ENCODE results near the gene PDE4D.

Gene PDE4D

DNA sequence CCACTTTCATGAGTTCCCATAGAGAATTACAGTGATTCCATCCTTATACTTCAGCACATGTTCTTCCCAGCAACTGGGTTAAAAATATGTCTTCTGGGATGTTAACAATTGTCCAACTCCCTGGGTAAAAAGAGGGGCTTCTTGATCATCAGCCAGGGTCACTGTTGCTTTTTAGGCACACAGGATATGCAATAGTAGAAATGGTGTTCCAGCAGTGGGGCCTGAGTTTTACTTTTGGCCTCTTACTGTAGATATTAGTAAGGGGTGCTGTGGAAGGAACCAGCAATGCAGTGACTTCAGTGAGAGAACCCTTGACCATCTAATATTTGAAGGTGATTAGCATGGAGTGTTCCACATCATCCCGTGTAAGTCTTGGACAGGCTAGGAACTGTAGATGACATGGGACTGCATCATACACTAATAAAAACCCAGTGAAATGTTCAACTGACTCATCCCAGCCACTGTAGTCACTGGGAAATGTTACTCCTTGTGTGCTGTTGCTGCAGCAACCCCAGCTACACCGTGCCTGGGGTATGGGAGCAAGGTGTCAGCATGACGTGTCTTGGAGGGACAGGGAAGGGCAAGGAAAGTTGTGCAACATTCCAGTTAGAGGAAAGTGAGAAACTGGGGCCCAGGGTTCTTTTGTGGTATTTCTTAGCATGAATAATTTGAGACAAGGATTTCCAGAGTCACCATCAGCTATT is 699.8 kb downstream of the PDE4D start:
- DNase-seq (ENCODE audit: low read depth in 2 of 2, low spot score in 1 of 2): no peak

- DNase-seq (ENCODE audit: low read depth in 2 of 2, low spot score in 1 of 2): no peak
These were observed 702.8 kb downstream of the PDE4D start for GRCh38 chr5:59190746-59191145.

DNA sequence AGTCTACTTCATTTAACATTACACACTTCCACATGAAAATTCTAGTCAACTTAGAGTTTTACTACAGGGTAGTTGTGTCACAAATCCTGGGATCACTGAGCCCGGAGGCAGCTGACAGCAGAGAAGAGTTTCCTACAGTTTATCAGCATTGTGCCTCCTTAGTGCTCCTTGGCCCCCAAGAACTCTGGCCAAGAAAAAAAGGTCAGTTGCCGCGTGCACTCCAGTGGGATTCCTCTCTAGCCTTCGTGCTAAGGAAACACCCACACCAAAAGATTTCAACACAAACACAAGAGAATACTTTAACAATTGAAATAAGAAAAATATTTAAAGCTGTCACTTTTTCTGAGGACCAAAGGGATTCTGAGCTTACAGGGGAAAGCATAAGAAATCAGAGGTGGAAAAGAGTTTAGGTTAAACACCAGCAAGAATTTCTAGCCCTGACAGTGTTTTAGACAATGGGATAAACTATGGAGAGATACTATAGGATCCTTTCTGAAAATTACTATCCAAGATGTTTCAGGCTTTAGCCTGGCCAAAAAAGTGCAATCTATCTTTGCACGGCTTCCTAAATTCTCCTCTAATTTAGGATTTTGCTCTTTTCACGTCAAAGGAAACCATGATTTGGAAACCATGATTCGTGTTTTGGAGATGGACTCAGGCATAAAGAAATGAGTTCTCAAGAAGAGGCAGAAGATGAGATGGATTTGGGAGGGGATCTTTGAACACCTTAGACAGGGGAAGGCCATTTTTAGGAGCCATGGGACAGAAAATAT is 703.9 kb downstream of the PDE4D start:
- no peak for DNase-seq (ENCODE audit: low read depth in 2 of 2, low spot score in 1 of 2)

- DNase-seq (ENCODE audit: low read depth in 2 of 2, low spot score in 1 of 2): peak; percentile 10 to 11
These were observed 704.9 kb downstream of the PDE4D start for GRCh38 chr5:59188419-59189225.

DNA sequence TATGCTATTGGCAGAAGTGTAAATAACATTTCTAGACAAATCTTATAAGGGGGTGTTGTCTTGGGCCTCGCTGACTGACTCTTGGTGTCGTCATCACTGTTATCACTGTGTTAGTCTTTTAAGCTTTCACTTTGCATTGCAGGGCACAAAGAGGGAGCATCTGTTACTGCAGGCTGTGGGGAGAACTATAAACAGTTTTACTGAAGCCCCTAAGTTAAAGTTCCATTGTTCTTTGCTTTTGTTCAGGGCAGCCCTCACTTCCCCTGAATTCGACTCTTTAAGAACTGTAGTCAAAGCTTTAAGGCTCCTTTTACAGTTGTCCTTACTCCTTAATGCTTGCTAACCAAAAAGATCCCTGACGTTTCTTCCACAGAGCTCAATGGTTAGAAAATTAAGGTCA is 705.7 kb downstream of the PDE4D start:
- DNase-seq (ENCODE audit: low read depth in 2 of 2, low spot score in 1 of 2): no peak

- DNase-seq (ENCODE audit: low read depth in 2 of 2, low spot score in 1 of 2): no peak
These were observed 706.9 kb downstream of the PDE4D start for GRCh38 chr5:59186623-59187022.

- DNase-seq (ENCODE audit: low read depth in 2 of 2, low spot score in 1 of 2): no peak
These were observed 707.7 kb downstream of the PDE4D start for GRCh38 chr5:59185757-59186385.

- DNase-seq (ENCODE audit: low read depth in 2 of 2, low spot score in 1 of 2): no peak
These were observed 708.8 kb downstream of the PDE4D start for GRCh38 chr5:59184769-59185168.

GRCh38 chr5:59182760-59183159 is 710.8 kb downstream of the PDE4D start:
- DNase-seq (ENCODE audit: low read depth in 2 of 2, low spot score in 1 of 2): no peak

- DNase-seq (ENCODE audit: low read depth in 2 of 2, low spot score in 1 of 2): no peak
These were observed 713.0 kb downstream of the PDE4D start for GRCh38 chr5:59180515-59180914.

DNA sequence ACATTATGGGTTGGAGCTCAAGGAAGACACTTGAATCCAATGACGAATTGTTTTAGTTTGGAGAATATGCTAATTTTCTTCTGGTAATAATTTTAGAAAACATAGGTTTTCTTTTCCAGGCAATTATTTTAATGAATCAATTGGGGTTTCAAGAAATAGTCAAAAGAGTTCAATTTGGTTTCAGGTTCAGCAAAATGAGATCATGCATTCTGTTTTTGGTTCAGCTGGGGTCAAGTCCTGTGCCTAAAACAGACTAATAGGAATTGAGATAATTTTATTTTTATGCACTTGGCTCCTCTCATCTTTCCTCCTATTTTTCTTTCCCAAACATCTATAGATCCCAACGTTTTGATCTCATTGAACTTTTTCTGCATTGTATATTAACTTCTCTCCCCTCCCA is 713.8 kb downstream of the PDE4D start:
- DNase-seq (ENCODE audit: low read depth in 2 of 2, low spot score in 1 of 2): no peak

DNA sequence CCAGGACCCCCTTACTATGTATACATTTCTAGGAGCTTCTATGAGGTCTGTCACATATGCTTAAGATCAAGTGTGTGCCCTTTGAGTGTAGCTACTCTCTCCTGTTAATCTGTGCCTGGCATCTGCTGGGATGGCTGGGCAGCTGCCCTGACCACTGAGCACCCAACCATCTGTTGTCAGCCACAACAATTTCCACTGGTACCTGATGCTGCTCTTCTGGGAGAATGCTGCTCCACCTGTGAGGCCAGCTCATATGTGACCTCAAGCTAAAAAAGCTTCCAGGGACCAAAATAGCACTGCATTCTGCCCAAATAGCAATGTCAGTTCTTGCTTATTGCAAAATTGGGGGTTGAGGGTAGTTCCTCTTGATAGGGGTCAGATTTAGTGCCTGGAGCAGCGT is 715.0 kb downstream of the PDE4D start:
- no peak for DNase-seq (ENCODE audit: low read depth in 2 of 2, low spot score in 1 of 2)

DNA sequence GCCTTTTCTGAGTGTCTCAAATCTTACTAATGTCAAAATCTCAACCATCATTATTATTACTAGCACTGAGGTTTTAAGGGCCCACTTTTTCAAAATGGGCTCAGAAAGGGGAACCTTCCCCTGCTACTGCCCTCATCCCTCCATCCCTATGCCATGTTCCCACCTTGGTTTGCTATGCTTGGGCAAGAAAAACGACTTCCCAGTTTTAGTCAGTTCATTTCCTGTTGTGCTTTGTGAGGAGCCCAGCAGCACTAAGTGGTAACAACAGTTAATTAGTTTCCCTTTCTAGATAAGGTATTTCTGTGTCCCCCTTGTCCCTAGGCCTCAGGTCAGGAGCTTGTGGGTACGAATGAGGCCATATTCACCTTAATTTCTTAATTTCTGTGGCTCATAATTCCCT is 715.5 kb downstream of the PDE4D start:
- no peak for DNase-seq (ENCODE audit: low read depth in 2 of 2, low spot score in 1 of 2)

GRCh38 chr5:59177644-59178043 is 715.9 kb downstream of the PDE4D start:
- DNase-seq (ENCODE audit: low read depth in 2 of 2, low spot score in 1 of 2): no peak

DNA sequence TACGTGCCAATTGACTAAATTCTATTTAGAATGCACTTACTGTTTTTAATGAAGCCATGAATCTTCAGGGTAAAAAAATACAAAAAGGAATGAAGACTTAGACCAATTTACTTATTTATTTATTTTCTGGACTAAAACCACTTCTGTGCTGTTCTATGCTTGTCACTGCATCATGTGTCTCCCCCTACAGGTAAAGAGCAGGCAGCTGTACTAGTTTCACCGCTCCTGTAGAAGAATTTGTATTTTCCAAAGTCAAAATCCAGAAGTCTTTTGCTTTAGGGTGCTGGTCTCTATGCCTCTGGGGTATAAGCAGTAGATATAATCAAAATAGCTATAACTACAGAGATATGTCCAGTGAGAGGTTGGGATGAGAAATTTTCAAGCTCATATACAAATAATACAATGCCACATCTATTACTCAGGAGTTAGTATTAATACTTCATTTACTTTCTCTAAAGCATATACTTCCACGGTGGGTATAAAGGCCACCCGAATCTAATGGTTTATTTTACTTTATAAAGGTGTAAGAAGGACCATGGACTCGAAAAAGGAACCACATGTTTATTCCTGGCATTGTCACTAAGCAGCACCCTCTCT is 719.2 kb downstream of the PDE4D start:
- no peak for DNase-seq (ENCODE audit: low read depth in 2 of 2, low spot score in 1 of 2)

- DNase-seq (ENCODE audit: low read depth in 2 of 2, low spot score in 1 of 2): no peak
These were observed 719.9 kb downstream of the PDE4D start for GRCh38 chr5:59173578-59173977.

- no peak for DNase-seq (ENCODE audit: low read depth in 2 of 2, low spot score in 1 of 2)
These were observed 722.4 kb downstream of the PDE4D start for GRCh38 chr5:59171131-59171530.

DNA sequence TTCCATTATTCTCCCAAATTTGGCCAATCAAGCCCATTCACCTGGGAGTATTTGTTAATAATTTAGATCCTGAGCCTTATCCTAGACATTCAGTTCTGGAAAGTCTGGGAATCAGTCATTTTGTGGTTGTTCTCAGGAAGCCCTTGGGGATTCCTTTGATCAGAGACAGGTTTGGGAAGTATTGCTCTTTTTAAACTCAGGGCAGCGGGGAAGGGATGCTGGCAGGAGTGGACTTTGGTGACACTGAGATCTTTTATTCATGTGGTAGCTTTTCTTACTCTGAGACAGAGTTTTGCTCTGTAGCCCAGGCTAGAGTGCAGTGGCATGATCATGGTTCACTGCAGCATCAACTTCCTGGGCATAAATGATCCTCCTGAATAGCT is 723.8 kb downstream of the PDE4D start:
- DNase-seq (ENCODE audit: low read depth in 2 of 2, low spot score in 1 of 2): no peak

DNA sequence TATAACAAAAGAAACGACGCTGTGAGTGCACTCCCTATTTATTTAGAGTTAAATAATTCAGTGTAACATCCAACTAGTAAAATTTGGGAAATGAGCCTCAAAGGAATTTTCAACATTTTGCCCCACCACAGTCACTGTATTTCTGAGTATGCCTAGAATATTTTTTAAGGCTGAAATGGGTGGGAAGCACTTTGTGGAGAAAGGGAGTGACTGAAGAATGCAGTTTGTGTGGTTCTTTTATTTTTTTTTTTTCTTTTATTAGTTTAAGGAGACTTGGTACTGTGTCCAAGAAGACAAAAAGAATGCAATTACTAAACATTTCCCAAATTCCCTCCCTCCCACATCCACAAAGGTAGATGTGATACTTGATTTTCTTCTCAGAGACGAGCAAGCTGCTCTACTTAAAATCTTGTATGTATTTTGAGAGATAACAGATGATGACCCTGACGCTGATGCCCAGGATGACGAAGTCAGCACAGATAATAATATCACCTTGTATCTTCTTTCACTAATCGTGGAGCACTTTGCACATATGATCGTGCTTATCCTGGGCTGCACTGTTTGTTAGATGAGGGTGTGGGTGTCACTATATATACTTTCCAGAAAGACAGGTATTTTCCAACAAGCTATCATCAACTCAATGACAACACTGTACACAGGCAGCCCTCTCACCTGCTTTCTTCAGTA is 724.3 kb downstream of the PDE4D start:
- DNase-seq (ENCODE audit: low read depth in 2 of 2, low spot score in 1 of 2): no peak

GRCh38 chr5:59168067-59168466 is 725.5 kb downstream of the PDE4D start:
- DNase-seq (ENCODE audit: low read depth in 2 of 2, low spot score in 1 of 2): no peak

Measured in stimulated activated CD8-positive, alpha-beta memory T cell treated with anti-CD3 and anti-CD28 coated beads, Interleukin-4, amount 100 ng/mL, for 4 hours (primary cell).